Ascending aorta (tissue), 2 donors: ENCODE data around the gene SH2D3C. TPM values are rescaled to one million over a fixed set of nuclear protein-coding genes. Genes with fewer than 3 reads are reported as not detected.
A peak's percentile ranks its signal among the peaks of the same experiment; 100 is the strongest.

ENCODE experiments used
- DNase-seq, 2 donors: peaks; one replicate each; pipeline ENCODE4 v3.0.0-alpha.2; 2019; ENCODE audit warnings: low spot score in 2 of 2
- H3K27ac ChIP-seq, 2 donors: fragments of 200-600 bp; sonication (generic); one replicate each; pipeline ENCODE4 v1.5.1; 2016 to 2017; ENCODE audit warnings: mild to moderate bottlenecking in 1 of 2
- H3K27me3 ChIP-seq: fragments of 200-600 bp; sonication (generic); one replicate; pipeline ENCODE4 v1.5.1; 2017
- H3K36me3 ChIP-seq, 2 donors: fragments of 200-600 bp; sonication (generic); one replicate each; pipeline ENCODE4 v1.5.1; 2016
- H3K4me1 ChIP-seq, 2 donors: fragments of 200-600 bp; sonication (generic); one replicate each; pipeline ENCODE4 v1.5.1; 2016 to 2017; ENCODE audit warnings: mild to moderate bottlenecking in 1 of 2
- H3K4me3 ChIP-seq, 2 donors: fragments of 200-600 bp; sonication (generic); one replicate each; pipeline ENCODE4 v1.5.1; 2016 to 2017; ENCODE audit warnings: mild to moderate bottlenecking in 1 of 2
- H3K9me3 ChIP-seq, 2 donors: fragments of 200-600 bp; sonication (generic); one replicate each; pipeline ENCODE4 v1.5.1; 2016
- CTCF ChIP-seq, 3 experiments: fragments of 200-600 bp in 2 of 3; fragments of 450-650 bp in 1 of 3; sonication (generic) in 2 of 3; IDR thresholded peaks; one replicate each; pipeline ENCODE4 v1.5.1; 2016 to 2019; ENCODE audit warnings: antibody characterized with exemption in 3 of 3, mild to moderate bottlenecking in 1 of 3, moderate library complexity in 1 of 3
- intact Hi-C: fragments of 100-400 bp; cut with DNase I; formaldehyde crosslinking; loops from one replicate; pipeline ENCODE4 v1.15.1; 2023
- total RNA-seq: library from RNA; depleted of rRNA; stranded (reverse); fragments of >200 nt; gene quantifications from one replicate; pipeline ENCODE4 v1.1.0, GENCODE V29; 2016

SH2D3C gene
- total RNA-seq, 1 donor from 2014 or later = 49.5 TPM

GRCh38 chr9:127700594-127701255, 77.7 kb downstream of the SH2D3C start:
- no peak for TF ChIP-seq CTCF (IDR thresholded peaks at IDR 0.05)
- no peaks in the 10 kb centered on the region for H3K9me3 ChIP-seq
- no peak for DNase-seq
- intact Hi-C loops = no loop called here
- H3K36me3 ChIP-seq = no peaks in the 10 kb centered on the region
- no peak overlapping the region for H3K27ac ChIP-seq
- H3K27me3 ChIP-seq = no peaks in the 10 kb centered on the region
- no peak overlapping the region for H3K4me3 ChIP-seq
- H3K4me1 ChIP-seq = no peaks in the 10 kb centered on the region

GRCh38 chr9:127700140-127700539, 78.3 kb downstream of the SH2D3C start:
- DNase-seq = no peak
- Histone ChIP-seq H3K9me3 (no peaks in the 10 kb centered on the region), H3K4me3 (no peak overlapping the region), H3K36me3 (no peaks in the 10 kb centered on the region), H3K4me1 (no peaks in the 10 kb centered on the region), H3K27ac (peak overlapping the region; percentile 76 to 92), H3K27me3 (no peaks in the 10 kb centered on the region)
- intact Hi-C loops = no loop called here
- TF ChIP-seq CTCF (IDR thresholded peaks at IDR 0.05) = no peak

- Histone ChIP-seq H3K36me3 (no peaks in the 10 kb centered on the region), H3K27ac (peak overlapping the region; percentile 79 to 92), H3K4me1 (no peaks in the 10 kb centered on the region), H3K4me3 (peak overlapping the region; percentile 32 to 48), H3K27me3 (no peaks in the 10 kb centered on the region), H3K9me3 (no peaks in the 10 kb centered on the region)
- DNase-seq = peak; percentile 93 to 98
- intact Hi-C loops = loop anchor here (1.0 kb wide), 1 partner anchor 16 kb away; the partner anchor contains the start of gene PTRH1
- peak; percentile 9 to 41 (median 25) for TF ChIP-seq CTCF (IDR thresholded peaks at IDR 0.05)
Measured at GRCh38 chr9:127698985-127699670, 79.3 kb downstream of the SH2D3C start.

GRCh38 chr9:127698386-127698785, 80.1 kb downstream of the SH2D3C start:
- Histone ChIP-seq H3K4me3 (no peak overlapping the region), H3K36me3 (no peaks in the 10 kb centered on the region), H3K27me3 (no peaks in the 10 kb centered on the region), H3K4me1 (no peaks in the 10 kb centered on the region), H3K27ac (peak overlapping the region; percentile 79 to 92), H3K9me3 (no peaks in the 10 kb centered on the region)
- intact Hi-C loops = no loop called here
- no peak for DNase-seq
- TF ChIP-seq CTCF (IDR thresholded peaks at IDR 0.05) = no peak

GRCh38 chr9:127697575-127697974, 80.9 kb downstream of the SH2D3C start:
- Histone ChIP-seq H3K9me3 (no peaks in the 10 kb centered on the region), H3K4me3 (no peak overlapping the region), H3K27ac (peak overlapping the region in 1 of 2 donors; percentile 92), H3K4me1 (no peaks in the 10 kb centered on the region), H3K36me3 (peaks cover 0 to 1% of the 10 kb centered on the region in 2 donors), H3K27me3 (no peaks in the 10 kb centered on the region)
- intact Hi-C loops = no loop called here
- TF ChIP-seq CTCF (IDR thresholded peaks at IDR 0.05) = no peak
- DNase-seq = no peak
